ENCODE data around the gene TMEM140.
A peak's percentile ranks its signal among the peaks of the same experiment; 100 is the strongest.
"Not testable (repeated sequence)": the region's sequence is repeated elsewhere in the genome, so short reads cannot be mapped to it uniquely, and the experiment has no call there.

TMEM140 gene

GRCh38 chr7:135195968-135196629 lies 48.2 kb downstream of the TMEM140 start:
- DNase-seq, result no peak

DNA sequence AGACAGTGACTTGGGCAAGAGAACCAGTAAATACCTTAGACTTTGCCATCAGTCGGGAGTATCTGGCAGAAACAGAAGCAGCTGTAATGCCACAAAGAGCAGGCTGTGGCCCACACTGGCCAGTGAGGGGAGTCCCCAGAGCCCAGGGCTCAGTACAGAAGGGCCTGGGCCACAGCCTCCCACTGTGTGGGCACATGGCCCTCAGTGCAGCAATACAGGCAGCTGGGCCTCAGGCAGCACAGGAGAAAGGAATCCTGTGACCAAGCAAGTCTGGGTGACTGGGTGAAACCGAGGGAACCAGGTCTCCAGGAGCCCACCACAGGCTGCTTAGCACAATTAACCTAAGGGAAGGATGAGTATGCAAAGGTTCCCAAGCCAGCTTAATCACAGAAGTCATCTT lies 49.5 kb downstream of the TMEM140 start:
- DNase-seq, result no peak

GRCh38 chr7:135197906-135198655 lies 50.2 kb downstream of the TMEM140 start:
- no peak for DNase-seq

DNA sequence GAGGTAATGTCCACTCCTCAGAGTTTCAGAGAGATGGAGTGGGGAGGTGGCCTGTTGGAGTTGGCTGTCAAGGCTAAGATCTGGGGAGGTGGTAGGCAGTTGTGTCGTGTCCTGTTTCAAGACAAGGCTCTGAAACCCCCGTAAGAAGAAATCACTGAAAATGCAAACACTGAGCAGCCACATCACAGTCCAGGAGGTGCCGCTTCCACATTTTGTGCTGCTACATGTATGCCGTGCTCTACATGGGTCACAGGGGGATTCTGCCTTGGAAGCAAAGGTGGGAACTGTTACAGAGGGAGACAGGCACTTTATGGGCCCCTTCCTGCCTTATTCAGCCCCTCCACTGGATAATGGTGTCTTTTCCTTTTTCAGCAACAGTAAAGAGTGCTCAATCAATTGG lies 51.6 kb downstream of the TMEM140 start:
- DNase-seq, result no peak

GRCh38 chr7:135200821-135201331 lies 53.0 kb downstream of the TMEM140 start:
- DNase-seq, result no peak

DNA sequence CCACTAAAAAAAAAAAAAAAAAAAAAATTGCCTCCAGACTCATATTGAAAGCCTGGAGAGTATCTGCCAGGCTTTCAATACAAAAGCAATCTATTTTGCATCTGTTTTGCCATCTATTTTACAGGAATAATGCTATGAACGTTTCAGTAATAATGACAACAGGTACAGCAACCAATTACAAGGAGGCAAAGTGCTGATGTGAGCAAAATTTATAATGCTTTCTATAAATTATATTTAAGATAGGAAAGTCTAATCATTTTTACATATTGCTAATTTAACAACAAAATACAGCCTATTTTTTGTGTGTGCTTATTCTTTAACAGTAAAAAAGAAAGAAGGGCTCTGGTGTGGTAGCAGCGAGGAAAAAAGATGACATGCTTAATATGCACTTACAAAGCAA lies 53.5 kb downstream of the TMEM140 start:
- no peak for DNase-seq

DNA sequence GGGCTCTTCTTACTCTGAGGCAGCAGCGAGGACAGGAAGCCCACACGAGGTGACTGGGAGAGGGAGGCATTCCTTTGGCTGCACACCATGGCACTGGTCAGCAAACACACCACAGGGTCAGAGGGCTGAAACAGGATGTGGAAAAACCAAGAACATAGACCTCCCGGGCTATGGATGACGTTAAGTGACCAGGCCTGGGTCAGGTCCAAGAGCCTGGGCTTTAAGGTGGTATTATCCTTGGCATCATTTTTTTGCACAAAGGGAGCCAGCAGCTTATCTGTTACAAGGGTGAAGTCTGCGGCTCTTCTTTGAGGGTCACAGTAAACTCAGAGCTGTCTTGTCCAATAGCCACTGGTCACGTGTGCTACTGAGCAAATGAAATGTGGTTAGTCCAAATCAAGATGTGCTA lies 56.5 kb downstream of the TMEM140 start:
- DNase-seq, result no peak

DNA sequence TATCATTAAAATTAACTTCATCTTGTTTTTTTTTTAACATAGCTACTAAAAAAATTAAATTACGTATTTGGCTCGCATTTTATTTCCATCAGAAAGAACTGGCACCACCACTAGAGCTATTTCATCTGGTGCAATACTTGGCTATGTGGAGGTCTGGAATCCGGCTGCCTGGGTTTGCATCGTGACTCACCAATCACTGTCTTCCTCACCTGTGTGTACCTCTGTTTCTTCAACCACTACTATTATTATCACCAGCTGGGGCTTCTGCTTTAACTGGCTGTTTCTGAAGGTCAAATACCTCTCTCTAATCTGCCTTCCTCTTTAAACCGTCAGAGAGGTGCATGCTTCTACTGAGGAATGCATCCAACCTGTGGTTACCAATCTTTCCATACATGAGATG lies 57.0 kb downstream of the TMEM140 start:
- DNase-seq, result no peak

DNA sequence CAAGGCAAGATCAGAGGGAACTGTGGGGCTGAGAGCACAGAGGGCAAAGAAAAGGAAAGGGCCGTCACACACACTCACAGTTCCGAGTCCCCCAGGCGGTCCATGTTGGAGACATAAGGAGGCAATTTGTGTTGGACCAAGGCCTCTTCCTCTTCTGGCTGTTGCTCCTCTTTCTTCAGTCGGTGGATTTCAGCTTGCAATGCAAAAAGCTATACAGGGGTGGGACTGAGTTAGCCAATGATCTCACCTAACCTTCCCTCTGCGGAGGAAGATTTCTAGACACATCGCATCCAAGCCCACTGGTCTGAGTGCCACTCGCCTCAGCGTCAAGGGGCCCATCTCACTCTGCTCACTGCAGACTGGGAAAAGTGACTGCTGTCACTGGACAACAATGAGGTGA lies 58.0 kb downstream of the TMEM140 start:
- DNase-seq, result no peak

DNA sequence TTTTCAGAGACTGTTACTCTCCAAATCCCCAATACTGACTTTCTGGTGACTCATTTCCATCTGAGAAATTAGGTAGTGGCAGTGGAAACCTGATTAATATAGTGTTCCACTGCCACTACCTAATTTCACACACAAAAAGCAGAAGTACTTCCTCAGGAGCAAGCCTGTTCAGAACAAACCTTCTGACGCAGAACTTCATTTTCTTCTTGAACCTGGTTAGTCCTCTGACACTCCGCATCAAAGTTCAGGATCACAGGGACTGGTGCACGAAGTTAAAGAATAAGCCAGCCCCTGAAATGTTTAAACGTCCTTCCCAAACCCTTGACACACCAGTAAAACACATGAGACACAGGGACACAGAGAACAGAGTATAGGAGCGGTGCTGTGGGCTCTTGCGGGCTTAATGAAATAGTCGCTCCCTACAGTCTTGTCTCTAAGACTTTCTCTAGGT lies 59.1 kb downstream of the TMEM140 start:
- DNase-seq, result no peak

- no peak for DNase-seq
Observed at GRCh38 chr7:135207406-135208101, 59.7 kb downstream of the TMEM140 start.

GRCh38 chr7:135208102-135208793 lies 60.4 kb downstream of the TMEM140 start:
- no peak for DNase-seq

DNA sequence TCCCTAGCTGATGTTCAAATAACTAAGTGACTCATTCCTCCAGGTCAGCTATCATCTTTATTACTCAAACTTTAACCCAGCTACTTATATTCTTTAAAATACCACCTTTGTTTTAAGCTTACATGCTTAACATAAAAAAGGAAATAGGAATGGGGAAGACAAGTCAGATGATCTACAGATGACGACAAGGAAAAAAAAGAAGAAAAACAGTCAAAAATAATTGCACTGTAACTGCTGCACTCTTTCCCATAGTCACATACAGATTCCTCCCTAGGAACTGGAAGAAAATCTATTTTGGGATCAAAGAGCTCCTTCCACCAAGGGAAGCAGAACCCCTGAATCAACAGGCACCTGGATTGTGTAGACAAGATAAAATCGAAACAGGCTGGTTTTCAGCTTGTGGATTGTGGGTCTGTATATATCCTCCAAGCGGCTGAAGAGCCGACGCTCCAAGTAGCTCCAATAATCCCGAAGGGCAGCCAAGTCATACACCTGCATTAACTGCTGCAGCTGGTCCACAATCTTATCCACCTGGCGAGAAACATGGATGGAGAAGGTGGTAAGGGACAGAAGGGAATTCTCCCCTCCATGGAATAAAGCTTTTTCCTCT lies 61.5 kb downstream of the TMEM140 start:
- no peak for DNase-seq

GRCh38 chr7:135210888-135211178 lies 63.0 kb downstream of the TMEM140 start:
- DNase-seq, result no peak

DNA sequence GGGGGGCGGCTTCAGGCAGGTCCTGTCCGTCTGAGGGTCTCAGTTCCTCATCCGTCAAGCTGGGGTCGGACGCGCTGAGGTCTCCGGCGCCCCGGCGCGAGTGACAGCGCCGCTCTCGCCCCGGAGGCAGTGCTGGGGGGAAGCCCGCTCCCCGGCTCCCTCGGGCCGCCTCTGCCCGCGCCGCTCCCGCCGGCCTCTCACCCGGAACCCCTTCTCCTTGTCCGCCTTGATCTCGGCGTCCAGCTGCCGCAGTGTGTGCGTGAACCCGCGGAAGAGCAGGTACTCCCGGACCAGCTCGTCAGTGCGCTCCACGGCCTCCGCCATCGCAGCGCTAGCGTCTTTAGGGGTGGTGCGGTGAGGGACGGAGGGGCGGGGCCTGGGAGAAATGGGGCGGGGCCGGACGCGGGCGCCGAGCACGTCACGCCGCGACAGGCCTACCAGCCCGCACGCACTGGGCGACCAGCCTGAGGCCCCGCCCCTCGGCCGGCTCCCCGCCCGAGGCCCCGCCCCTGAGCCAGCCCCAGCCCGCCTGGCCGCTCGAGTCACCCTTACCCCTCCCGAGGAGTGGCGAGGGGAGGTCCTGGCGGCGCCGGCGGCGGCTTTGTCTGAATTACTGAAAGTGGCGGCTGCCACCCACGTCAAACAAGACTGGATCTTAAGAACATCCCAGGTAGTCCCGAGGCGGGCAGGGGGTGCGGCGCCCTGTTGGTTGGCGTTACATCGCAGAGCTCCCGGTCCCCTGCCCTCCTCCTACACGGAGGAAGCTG lies 63.5 kb downstream of the TMEM140 start, which contains the start of gene WDR91:
Gene WDR91 (minus strand): TSS at position 348 of the 767 bp plus-strand sequence. CDS start 24 bp downstream, at position 324.
- DNase-seq, result peak; percentile 97

- DNase-seq, result not testable (repeated sequence)
Observed at GRCh38 chr7:135211946-135212685, 64.2 kb downstream of the TMEM140 start.

DNA sequence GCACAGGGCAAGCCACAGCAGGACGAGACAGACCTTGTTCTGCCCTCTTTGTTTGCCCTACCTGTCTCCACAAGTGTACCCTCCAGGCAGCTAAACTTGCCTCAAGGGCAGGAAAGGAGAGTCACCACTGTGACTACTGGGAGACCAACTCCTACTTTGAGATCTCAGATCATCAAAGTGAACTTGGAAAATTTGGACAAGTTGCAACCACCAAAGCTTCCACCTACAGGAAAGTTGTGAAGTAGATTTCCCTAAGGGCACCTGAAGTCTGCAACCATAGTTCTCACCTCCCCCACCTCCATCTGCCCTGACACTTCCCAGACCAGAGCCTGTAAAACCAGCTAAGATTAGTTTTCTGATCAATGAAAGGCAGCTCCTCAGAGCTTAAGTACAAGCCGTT lies 66.0 kb downstream of the TMEM140 start:
- no peak for DNase-seq

GRCh38 chr7:135215180-135215579 lies 67.3 kb downstream of the TMEM140 start:
- no peak for DNase-seq

DNA sequence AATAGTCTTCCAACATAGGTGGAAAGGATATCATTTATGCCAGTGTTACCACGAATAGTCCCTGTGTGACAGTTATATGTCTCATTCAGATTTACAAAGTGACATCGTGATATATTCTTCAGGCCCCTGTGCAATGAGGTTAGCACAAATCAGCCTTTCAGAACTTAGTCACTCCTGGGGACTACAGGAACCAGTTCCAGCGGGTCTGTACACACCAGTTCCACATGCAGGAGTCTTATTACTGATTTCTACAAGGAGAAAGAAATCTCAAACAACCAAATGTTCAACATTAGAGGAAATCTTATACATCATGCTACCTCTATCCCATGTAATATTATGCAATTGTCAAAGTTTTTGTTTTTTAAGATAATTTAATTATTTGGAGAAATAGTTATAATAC lies 67.8 kb downstream of the TMEM140 start:
- no peak for DNase-seq

Data from CD4-positive, alpha-beta T cell treated with Interleukin-15 for 1 hour (primary cell).